ENCODE measurements around the gene BRSK2. TPM values are rescaled to one million over a fixed set of nuclear protein-coding genes. Genes with fewer than 3 reads are reported as not detected.

The BRSK2 gene
- total and polyA plus RNA-seq, 2 of the 4 experiments (the other 2 are of a cell fraction): 0.18 to 0.62 TPM

DNA sequence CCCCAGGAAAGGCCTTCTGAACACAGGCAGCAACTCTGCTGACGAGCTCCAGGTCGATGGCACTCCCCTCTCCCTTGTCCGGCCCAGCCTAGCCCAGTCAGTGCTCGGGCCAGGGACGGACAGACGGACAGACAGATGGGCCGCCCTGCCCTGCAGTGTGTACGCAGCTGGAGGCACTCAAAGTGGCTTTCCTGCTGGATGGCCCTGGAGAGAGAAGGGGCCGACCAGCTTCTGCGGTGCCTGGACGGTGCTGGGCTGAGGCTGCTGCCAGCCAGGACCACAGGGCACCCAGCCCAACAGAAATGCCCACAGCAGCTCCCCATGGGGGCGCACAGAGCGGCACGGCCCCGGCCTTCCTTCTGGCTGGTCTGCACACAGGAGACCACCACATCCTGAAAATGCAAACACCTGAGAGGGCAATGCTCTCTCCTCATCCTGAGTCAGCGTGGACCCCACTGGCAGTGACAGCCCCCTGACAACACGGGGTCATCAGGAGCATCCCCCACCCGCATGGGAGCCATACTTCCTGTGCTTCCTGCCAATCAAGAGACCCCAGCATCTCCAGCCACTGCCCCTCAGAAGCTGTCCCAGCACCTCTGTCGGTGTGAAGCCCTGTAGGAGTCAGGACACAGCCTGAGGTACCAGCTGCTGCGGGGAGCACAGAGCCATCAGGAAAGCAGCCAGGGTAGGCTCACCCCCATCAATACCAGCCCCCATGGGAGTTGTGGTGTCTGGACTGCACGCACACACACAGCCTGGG, 97.5 kb downstream of the BRSK2 start:
- Histone ChIP-seq H2AFZ (replicated peaks; ENCODE audit: low read length, poor library complexity) (no peak overlapping the region), H2AK5ac (ENCODE audit: low read depth, low read length) (no peak overlapping the region), H3K14ac (replicated peaks; ENCODE audit: low read depth, low read length) (no peak overlapping the region), H3K4me1 (ENCODE audit: control insufficient read depth, insufficient read depth, low read length) (peaks cover 2% of the 10 kb centered on the region; the same call in 1 of the 2 replicates), H3K79me1 (ENCODE audit: low read depth in 1 of 2, low read length in 2 of 2) (peaks cover 24 to 74% of the 10 kb centered on the region in 2 experiments), H4K5ac (ENCODE audit: low read depth, low read length) (no peak overlapping the region), H3K27me3 (ENCODE audit: control insufficient read depth, insufficient read depth, low read length) (no peaks in the 10 kb centered on the region), H2BK5ac (ENCODE audit: low read depth, low read length, poor library complexity, severe bottlenecking) (no peak overlapping the region), H3K9me3 (ENCODE audit: control insufficient read depth, insufficient read depth, low read length) (no peaks in the 10 kb centered on the region), H3K9me1 (ENCODE audit: insufficient read depth, low read length) (peaks cover 11% of the 10 kb centered on the region), H3K4me3 (ENCODE audit: insufficient read depth, low read depth, low read length) (no peak overlapping the region), H2BK120ac (ENCODE audit: low read depth, low read length) (no peak overlapping the region), H2BK20ac (ENCODE audit: low read depth, low read length) (no peak overlapping the region), H4K8ac (ENCODE audit: low read depth in 2 of 2, low read length in 2 of 2) (no peak overlapping the region), H3K36me3 (ENCODE audit: control insufficient read depth, insufficient read depth, low read length) (no peaks in the 10 kb centered on the region), H3K27ac (ENCODE audit: insufficient read depth, low read length) (no peak overlapping the region), H4K20me1 (ENCODE audit: insufficient read depth, low read length) (peaks cover 91% of the 10 kb centered on the region), H3K18ac (ENCODE audit: low read depth, low read length) (no peak overlapping the region), H4K91ac (ENCODE audit: insufficient read depth, low read depth, low read length) (no peak overlapping the region), H2AK9ac (replicated peaks; ENCODE audit: low read depth, low read length, poor library complexity) (no peak overlapping the region), H3K9ac (ENCODE audit: low read depth, low read length) (no peak overlapping the region), H3K4me2 (ENCODE audit: low read depth, low read length) (no peak overlapping the region), H3K23ac (ENCODE audit: low read depth, low read length) (no peak overlapping the region), H3K56ac (ENCODE audit: extremely low read depth, insufficient read depth, low read length) (no peak overlapping the region), H3K4ac (ENCODE audit: low read depth, low read length) (no peak overlapping the region), H2BK15ac (ENCODE audit: low read depth, low read length) (no peak overlapping the region)
- ChIA-PET CTCF (no interaction called here), POLR2A (ENCODE audit: unreplicated experiment) (no interaction called here)
- no peak for DNase-seq
- no peak for TF ChIP-seq CHD1 (IDR thresholded peaks at IDR 0.05; ENCODE audit: low read depth, low read length)
- no peak for TF ChIP-seq MXI1 (IDR thresholded peaks at IDR 0.05; ENCODE audit: borderline replicate concordance, low read depth, low read length)
- TF ChIP-seq, protein P1, sequence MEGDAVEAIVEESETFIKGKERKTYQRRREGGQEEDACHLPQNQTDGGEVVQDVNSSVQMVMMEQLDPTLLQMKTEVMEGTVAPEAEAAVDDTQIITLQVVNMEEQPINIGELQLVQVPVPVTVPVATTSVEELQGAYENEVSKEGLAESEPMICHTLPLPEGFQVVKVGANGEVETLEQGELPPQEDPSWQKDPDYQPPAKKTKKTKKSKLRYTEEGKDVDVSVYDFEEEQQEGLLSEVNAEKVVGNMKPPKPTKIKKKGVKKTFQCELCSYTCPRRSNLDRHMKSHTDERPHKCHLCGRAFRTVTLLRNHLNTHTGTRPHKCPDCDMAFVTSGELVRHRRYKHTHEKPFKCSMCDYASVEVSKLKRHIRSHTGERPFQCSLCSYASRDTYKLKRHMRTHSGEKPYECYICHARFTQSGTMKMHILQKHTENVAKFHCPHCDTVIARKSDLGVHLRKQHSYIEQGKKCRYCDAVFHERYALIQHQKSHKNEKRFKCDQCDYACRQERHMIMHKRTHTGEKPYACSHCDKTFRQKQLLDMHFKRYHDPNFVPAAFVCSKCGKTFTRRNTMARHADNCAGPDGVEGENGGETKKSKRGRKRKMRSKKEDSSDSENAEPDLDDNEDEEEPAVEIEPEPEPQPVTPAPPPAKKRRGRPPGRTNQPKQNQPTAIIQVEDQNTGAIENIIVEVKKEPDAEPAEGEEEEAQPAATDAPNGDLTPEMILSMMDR (conservative IDR thresholded peaks at IDR 0.05; ENCODE audit: low read depth, low read length): no peak
- no peak for TF ChIP-seq FOS (IDR thresholded peaks at IDR 0.05; ENCODE audit: low read depth, low read length)
- TF ChIP-seq POLR2A (IDR thresholded peaks at IDR 0.05; ENCODE audit: low read depth, low read length): no peak
- TF ChIP-seq, protein P2, sequence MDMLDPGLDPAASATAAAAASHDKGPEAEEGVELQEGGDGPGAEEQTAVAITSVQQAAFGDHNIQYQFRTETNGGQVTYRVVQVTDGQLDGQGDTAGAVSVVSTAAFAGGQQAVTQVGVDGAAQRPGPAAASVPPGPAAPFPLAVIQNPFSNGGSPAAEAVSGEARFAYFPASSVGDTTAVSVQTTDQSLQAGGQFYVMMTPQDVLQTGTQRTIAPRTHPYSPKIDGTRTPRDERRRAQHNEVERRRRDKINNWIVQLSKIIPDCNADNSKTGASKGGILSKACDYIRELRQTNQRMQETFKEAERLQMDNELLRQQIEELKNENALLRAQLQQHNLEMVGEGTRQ (IDR thresholded peaks at IDR 0.05; ENCODE audit: low read depth, low read length): no peak
- no peak for TF ChIP-seq RCOR1 (IDR thresholded peaks at IDR 0.05; ENCODE audit: insufficient replicate concordance, low read length)
- no peak for TF ChIP-seq BHLHE40 (IDR thresholded peaks at IDR 0.05; ENCODE audit: low read depth, low read length)
- TF ChIP-seq RAD21 (IDR thresholded peaks at IDR 0.05; ENCODE audit: low read length): no peak
- TF ChIP-seq, protein P3, sequence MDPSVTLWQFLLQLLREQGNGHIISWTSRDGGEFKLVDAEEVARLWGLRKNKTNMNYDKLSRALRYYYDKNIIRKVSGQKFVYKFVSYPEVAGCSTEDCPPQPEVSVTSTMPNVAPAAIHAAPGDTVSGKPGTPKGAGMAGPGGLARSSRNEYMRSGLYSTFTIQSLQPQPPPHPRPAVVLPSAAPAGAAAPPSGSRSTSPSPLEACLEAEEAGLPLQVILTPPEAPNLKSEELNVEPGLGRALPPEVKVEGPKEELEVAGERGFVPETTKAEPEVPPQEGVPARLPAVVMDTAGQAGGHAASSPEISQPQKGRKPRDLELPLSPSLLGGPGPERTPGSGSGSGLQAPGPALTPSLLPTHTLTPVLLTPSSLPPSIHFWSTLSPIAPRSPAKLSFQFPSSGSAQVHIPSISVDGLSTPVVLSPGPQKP (IDR thresholded peaks at IDR 0.05; ENCODE audit: borderline replicate concordance, low read depth, low read length): no peak
- TF ChIP-seq MAFK (IDR thresholded peaks at IDR 0.05; ENCODE audit: low read depth, low read length): no peak
- no peak for TF ChIP-seq CEBPB (IDR thresholded peaks at IDR 0.05; ENCODE audit: low read depth, low read length)
- intact Hi-C loops (cut with micrococcal nuclease) (no loop called here), in situ Hi-C loops (cut with MboI; ENCODE audit: low sequenced_read_pairs) (no loop called here), dilution Hi-C loops (cut with HindIII; ENCODE audit: low sequenced_read_pairs, unreplicated experiment) (no loop called here)
- ATAC-seq (ENCODE audit: low read depth): no peak
- no TSS peak for BruUV-seq (replicated peaks)
- 77% methylated on average over 6 of the region's 21 CpGs; no CpG with 5 or more reads in 1 of the 2 experiments for WGBS, 2 experiments (ENCODE audit: extremely low coverage in 2 of 2, insufficient read length in 1 of 2)

All from IMR-90 (cell line).